ENCODE measurements around the gene EIPR1.

The EIPR1 gene

DNA sequence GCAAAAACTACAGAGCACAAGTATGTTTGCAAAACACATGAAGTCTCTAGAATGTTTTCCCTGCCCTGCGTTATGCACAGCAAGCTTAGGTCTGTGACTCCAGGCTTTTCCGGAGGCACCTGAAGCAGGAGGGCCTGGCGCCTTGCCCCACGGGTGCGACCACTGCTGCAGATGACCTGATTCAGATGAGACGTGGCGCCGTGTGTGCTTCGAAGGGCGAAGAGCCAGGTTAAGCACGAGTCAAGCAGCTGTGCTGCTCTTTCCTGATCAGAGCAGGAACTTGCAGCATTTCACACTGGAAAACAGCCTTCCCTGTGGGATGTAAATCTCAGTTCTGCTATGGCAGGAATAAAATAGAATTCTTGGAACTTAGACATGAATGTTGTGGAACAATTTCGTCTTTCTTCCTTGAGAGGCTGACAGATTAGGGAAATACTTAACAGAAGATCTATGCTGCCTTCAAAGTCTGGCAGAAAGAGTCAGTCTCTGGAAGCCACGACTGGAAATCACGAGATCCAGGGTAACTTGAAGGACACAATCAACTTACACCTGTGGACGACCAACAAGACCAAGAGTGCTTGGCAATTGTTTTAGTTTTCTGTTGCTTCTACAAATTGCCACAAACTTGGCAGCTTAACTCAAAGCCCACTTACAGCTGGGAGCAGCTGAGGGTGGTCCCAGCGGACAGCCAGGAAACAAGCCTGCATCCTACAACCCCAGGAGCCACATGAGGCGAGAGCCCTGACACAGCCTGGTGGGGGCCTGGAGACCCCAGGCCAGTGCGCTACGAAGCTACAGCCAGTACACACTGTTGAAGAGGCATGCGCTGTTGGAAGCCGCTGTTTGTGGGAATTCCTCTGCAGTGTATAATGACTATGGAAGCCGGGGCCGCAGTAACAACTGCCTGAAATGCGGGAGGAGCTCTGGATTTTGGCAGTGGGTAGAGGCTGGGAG lies 42.9 kb downstream of the EIPR1 start:
- no peak for DNase-seq
- in situ Hi-C loops (cut with HindIII; ENCODE audit: low pct_ligation_motif_present, low pct_unique_long_range_greater_than_20kb, low sequenced_read_pairs), result no loop called here

DNA sequence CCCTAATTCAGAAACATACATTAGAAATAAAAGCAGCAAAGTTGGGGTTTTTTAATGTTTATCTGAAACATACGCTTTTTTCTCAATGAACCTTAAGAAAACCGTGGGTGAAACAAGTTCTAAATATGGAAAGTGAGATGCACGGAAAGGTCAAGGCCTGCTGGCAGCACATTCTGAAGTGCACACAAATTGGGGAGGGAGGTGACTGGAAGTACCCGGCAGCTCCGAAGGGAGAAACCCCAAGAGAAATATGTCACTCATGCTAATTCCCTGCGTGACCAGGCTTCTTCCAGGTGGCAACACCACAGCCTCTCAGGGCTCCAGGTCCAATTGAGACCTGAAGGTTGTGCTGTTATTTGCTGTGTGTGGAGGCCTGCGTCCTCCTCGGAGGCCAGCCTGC lies 45.5 kb downstream of the EIPR1 start:
- DNase-seq, result no peak
- in situ Hi-C loops (cut with HindIII; ENCODE audit: low pct_ligation_motif_present, low pct_unique_long_range_greater_than_20kb, low sequenced_read_pairs), result no loop called here

DNA sequence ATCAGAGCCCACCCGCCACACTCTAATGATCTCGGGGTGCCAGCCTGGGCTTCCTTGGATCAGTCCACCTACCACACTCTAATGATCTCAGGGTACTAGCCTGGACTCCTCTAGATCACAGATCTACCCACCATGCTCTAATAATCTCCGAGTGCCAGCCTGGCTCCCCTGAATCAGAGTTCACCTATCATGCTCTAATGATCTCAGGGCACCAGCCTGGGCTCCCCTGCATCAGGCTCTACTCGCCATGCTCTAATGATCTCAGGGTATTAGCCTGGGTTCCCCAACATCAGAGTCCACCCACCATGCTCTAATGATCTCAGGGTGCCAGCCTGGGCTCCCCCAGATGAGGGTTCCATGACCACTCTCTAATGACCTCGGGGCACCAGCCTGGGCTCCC lies 48.1 kb downstream of the EIPR1 start:
- DNase-seq, result no peak
- in situ Hi-C loops (cut with HindIII; ENCODE audit: low pct_ligation_motif_present, low pct_unique_long_range_greater_than_20kb, low sequenced_read_pairs), result no loop called here

DNA sequence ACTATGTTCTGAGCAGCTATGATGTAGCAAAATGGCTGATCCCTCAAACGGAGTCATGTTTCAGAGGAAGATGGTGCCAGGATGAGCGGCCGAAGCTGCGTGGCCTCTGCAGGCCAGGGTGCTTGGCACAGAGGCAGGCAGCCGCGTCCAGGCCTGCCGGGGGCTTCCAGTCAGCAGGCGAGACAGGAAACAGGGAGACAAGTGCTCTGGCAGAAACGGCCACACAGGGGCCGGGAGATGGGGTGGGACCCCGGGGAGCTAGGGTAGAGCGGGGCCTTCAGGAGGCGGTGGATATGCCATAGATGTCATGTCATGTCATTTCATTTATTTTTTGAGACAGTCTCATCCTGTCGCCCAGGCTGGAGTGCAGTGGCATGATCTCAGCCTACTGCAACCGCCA lies 50.7 kb downstream of the EIPR1 start:
- no peak for DNase-seq
- in situ Hi-C loops (cut with HindIII; ENCODE audit: low pct_ligation_motif_present, low pct_unique_long_range_greater_than_20kb, low sequenced_read_pairs), result no loop called here

DNA sequence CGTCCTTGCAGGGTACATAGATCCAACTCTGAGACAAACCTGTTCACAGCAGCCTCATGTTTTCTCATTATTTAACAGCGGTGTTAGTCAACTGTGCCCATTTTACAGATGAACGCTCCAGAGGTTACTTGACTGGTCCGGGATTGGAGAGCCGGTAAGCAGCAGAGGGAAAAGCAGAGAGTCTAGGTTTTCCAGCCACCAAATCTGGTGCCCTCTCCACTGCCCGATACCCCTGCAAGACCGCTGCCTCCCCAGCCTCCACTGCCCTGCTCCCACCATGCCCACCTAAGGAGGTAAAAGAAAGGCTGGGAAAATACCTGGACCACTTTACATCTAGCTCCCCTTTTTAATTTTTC lies 51.5 kb downstream of the EIPR1 start:
- in situ Hi-C loops (cut with HindIII; ENCODE audit: low pct_ligation_motif_present, low pct_unique_long_range_greater_than_20kb, low sequenced_read_pairs), result no loop called here
- no peak for DNase-seq

DNA sequence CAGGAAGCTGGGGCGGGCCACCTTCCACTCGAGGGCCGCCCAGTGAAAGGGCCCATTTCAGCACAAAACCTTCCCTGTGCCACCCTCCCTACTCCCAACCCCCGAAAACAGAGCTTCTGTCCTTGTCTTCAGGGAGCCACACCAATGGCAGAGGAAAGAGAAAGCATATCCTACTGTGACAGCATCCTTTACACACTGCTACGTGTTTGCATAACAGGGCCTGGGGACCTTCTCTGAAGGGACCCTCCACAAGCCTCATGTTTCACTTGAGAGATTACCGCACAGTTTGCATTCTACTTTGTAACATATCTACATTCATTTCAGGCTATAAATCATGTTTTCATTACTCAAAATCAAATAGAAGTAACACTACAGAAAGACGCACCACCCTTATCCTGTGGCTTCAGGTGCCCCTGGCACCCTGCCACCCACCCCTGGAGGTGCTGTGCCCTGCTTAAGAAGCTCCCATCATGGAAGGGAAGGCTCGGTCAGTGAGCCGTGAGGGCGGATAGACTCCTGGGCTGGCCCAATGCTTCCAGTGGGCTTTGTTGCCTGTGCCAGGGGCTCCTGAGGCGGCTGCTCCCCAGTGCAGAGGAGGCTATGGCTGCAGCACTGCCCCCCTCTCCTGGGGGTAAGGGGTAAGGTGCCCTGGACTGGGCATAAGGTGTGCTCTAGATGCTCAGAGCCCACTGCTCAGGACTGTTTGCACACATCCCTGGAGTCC lies 52.0 kb downstream of the EIPR1 start:
- no peak for DNase-seq
- in situ Hi-C loops (cut with HindIII; ENCODE audit: low pct_ligation_motif_present, low pct_unique_long_range_greater_than_20kb, low sequenced_read_pairs), result no loop called here

DNA sequence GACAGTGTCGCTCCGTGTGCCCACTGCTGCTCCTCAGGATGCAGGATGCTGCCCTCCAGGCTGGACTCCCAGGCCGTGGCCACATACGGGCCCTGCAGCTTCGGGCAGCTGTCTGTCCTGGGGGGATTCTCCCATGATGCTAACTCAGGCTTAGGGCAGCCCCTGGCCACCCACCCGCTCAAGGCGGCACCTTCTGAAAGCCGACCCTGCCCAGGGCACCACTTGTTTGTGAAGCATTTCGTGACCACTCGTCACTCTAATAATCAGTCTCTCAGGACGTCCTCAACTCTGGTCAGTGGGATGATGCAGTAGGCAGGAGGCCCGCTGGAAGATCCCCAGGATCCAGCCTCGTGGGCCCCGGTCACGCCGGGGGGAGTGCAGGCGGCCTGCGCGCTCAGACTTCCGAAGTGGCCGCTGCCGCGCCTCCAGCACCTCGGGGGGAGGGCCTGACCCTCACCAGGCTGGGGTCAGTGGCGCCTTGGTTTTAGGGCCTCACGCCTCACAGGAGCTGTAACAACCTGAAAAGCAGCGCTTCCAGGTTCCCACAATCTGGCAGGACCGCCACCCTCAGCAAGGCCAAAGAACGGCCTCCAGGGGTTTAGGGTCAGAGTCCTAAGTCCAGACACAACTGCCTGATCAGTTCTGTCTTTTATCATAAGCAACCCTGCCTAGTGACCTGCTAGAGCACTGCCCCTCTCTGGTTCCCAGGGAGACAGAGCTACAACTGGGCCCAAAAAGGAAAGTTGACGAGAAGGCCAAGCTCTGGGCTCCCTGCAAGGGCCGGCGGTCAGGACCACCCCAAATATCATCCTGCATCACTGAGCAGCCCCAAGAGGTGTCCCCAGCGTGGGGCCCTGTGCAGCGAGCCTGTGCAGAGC lies 53.0 kb downstream of the EIPR1 start:
- no peak for DNase-seq
- in situ Hi-C loops (cut with HindIII; ENCODE audit: low pct_ligation_motif_present, low pct_unique_long_range_greater_than_20kb, low sequenced_read_pairs), result no loop called here

DNA sequence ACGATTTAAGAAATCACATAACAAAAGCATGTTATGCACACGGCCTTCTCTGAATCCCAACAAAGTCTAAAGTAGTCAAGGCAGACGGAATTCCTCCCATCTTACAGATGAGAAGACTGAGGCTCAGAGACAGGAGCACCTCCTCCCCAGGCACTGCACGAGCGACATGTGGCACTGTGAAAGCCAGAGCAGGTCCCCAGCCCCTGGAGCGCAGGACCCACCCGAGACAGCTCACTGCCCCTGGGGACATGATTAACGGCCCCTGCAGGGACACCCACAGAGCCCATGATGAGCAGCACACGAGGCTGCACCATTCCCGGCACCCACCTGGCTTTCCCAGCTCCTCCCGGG lies 53.6 kb downstream of the EIPR1 start:
- in situ Hi-C loops (cut with HindIII; ENCODE audit: low pct_ligation_motif_present, low pct_unique_long_range_greater_than_20kb, low sequenced_read_pairs), result no loop called here
- no peak for DNase-seq

DNA sequence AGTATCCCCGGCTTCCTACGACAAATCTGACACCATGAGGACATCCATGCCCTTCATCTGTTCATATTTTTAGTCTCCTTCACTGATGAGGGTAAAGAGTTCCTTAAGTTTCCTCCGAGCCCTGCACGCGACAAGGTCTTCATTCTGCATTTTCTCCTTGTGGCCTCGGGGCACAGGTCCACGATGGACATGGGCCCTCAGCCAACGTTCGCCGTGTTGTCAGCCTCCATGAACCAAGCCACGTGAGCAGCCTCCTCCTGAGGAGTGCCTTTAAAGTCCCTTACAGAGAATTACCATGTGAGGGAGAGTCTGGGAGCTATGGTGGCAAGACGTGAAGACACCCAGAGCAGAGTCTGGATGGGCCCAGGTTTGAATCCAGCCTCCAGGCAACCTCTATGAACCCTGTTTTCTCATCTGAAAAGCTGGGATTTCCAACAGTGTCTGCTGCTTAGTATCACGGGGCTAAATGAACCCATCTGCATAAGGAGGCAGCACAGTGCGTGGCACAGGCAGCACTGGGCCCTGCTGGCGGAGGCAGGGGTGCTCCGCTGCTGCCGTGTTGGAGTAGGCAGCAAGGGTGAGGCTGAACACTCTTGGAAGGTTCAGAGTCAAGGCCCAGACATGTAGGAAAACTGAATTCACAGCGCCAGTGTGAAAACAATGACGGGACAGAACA lies 54.1 kb downstream of the EIPR1 start:
- in situ Hi-C loops (cut with HindIII; ENCODE audit: low pct_ligation_motif_present, low pct_unique_long_range_greater_than_20kb, low sequenced_read_pairs), result no loop called here
- DNase-seq, result no peak

DNA sequence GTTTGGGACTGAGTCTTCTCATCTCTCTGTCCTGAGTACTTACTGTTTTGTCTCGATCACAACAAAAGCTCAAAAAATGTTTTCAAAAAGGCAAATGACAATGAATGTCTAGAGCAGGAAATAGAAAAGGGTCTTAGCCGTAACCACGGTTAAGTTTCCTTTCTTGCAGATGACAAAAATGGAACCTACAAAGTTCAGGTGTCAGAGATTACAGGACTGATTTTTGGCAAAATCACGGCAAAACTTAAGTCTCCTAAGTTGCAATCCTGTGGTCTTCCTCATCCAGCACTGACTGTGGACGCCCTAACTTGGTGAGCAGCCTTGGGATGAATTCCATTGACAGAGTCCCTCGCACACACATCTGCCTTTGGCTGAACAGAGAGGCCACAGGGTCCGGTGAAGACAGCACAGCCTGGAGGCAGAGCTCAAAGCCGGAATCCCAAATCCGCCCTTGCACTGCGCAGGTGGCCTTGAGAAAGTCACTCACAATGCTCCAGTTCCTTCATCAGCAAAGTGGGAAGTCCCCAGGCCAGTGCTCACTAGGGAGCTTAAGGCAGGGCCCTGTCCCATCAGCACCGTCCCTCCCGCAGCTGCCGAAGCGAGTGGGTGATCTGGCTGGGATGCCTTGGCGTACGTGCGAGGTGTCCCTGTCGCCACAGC lies 55.2 kb downstream of the EIPR1 start:
- no peak for DNase-seq
- in situ Hi-C loops (cut with HindIII; ENCODE audit: low pct_ligation_motif_present, low pct_unique_long_range_greater_than_20kb, low sequenced_read_pairs), result no loop called here

DNA sequence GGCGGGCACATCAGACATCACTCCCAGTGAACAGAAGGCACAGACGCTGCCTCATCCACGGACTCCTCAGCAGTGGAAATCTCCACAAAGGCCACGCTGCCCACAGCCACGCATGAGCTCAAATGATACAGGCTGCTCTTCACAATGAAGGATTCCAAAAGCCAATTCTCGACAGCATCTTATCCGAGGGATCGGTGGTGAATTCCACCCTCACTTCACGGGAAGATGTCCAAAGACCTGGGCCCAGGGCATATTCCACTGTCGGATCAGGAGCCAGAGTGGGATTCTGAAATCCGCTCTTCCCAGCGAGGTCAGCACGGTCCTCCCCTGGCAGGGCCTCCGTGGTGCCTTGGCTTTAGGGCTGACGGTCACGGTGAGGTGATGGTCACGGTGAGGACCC lies 55.8 kb downstream of the EIPR1 start:
- DNase-seq, result no peak
- in situ Hi-C loops (cut with HindIII; ENCODE audit: low pct_ligation_motif_present, low pct_unique_long_range_greater_than_20kb, low sequenced_read_pairs), result no loop called here

DNA sequence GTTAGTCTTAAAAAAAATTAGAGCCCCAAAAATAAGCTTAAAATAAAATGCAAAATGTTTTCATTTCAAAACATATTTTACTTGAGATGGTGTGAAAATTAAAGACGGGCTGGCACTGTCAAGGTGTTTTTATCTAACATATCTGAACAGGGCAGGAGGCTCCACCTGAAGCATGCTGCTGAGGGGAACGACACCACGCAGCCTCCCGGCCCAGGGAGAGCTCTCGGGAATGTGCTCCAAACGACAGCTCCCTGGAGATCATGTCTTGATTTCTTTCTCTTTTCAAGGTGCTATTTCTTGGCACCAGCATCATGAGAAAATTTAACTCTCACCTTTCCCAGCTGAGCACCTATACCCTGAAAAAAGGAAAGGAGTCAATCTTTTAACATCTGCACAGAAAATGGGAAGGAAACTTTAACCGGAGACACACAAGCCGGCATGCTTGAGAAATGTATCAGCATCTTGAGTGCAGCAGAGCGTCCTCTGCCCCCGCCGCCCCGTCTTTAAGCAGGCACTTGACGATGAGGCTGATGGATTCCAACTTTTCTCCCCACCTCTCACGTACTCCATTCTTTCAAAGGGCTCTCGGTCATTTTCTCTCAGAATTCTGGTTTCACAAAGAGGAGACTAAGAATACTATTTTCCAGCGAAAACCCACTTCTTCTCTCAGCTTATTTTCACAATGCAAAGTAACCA lies 56.6 kb downstream of the EIPR1 start:
- in situ Hi-C loops (cut with HindIII; ENCODE audit: low pct_ligation_motif_present, low pct_unique_long_range_greater_than_20kb, low sequenced_read_pairs), result no loop called here
- DNase-seq, result no peak

DNA sequence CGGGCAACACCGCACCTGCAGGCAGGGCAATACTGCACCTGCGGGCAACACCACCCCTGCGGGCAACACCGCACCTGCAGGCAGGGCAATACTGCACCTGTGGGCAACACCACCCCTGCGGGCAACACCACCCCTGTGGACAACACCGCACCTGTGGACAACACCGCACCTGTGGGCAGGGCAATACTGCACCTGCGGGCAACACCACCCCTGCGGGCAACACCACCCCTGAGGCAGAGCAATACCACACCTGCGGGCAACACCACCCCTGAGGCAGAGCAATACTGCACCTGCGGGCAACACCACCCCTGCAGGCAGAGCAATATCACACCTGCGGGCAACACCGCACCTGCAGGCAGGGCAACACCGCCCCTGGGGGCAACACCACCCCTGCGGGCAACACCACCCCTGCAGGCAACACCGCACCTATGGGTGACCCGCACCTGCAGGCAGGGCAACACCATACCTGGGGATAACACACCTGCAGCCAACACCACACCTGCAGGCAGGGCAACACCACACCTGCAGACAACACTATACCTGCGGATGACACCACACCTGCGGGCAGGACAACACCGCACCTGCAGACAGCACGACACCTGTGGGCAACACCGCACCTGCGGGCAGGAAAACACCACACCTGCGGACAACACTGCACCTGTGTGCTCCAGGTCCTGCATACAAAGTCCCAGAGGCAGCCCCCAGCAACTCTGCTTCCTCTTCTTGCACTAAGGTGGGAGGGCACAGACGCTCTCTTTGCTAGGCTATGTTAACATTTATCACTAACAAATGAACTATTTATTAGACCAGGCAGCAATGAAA lies 57.7 kb downstream of the EIPR1 start:
- in situ Hi-C loops (cut with HindIII; ENCODE audit: low pct_ligation_motif_present, low pct_unique_long_range_greater_than_20kb, low sequenced_read_pairs), result no loop called here
- no peak for DNase-seq

DNA sequence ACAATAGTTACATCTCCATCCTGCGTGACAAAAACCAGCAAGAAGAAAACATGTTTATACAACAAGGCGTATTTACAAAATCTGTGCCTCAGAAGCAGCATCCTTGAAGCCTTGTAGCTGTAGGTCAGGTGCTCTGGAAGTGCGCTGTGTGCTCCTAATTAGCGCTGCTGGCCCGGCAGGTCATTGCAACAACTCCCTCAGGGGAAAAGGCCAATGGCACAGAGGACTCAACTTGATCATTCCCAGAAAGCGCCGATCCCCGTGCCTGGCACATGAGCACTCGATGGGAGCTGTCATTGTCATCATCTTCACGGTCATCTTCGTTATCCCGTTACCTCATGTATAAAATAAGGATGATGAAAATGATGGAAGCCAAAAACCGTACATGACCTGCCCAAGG lies 58.5 kb downstream of the EIPR1 start:
- in situ Hi-C loops (cut with HindIII; ENCODE audit: low pct_ligation_motif_present, low pct_unique_long_range_greater_than_20kb, low sequenced_read_pairs), result no loop called here
- DNase-seq, result no peak

DNA sequence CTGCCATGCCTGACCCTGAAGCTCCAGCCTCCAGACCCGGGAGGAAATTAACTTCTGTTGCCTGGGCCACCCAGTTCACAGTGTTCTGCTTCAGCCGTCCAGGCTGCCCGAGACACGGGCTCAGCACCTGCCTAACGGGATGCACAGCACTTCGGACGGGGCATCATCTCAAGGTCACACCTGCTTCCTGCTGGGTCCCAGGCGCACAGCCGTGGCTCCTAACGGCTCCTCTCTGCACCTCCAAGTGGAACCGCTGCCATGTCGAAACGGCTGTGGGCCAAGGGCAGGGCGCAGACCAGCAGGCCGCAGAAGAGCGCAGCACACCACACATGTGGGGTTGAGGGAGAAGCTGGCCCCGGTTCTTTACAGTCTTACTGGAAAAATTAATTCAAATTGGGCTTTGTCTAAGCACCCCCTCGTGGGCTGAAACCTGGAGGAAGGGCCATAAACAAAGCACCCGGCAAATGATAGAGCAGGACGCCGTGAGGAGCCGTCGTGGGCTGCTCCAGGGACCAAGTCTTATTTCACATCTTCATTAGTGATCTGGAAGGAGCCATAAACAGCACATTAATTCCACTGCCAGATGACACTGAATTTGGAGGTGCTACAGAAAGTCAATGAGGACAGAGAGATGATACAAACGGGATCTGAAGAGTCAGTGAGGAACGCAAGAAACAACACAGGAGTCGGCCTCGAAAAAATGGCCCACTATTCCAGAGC lies 59.6 kb downstream of the EIPR1 start:
- DNase-seq, result no peak
- in situ Hi-C loops (cut with HindIII; ENCODE audit: low pct_ligation_motif_present, low pct_unique_long_range_greater_than_20kb, low sequenced_read_pairs), result no loop called here

DNA sequence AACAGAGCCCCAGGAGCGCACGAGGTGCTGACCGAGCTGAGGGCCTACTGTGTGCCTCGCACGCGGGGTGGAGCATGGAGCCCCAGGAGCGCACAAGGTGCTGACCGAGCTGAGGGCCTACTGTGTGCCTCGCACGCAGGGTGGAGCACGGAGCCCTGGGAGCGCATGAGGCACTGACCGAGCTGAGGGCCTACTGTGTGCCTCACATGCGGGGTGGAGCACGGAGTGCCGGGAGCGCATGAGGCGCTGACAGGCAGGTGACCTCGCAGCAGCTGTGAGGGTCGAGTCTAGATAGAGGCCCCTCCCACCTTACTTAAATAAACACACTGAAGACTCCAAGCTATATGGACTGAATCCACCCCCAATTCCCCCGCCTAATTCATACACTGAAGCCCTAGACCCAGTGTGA lies 60.3 kb downstream of the EIPR1 start:
- in situ Hi-C loops (cut with HindIII; ENCODE audit: low pct_ligation_motif_present, low pct_unique_long_range_greater_than_20kb, low sequenced_read_pairs), result no loop called here
- DNase-seq, result no peak

All from ACHN (cell line).